Measurements from ENCODE around the gene BARHL1.

The BARHL1 gene

DNA sequence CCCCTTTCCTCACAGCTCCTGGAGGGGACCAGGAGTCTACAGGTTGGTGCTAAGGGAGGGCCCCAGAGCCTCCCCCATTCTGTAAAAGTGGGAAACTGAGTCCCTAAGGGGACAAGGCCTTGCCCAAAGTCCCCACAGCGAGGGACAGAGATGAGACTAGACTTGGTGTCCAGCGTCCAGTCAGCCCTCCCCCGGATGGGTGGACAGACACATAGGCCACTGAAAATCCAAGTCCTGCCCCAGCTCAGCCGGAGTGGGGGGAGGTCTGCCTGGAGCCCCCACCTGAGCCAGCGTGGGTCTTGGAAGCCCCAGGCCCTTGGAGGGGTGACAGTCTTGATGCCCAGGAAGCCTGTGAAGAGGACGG, 5.2 kb downstream of the BARHL1 start:
- DNase-seq (ENCODE audit: low spot score): no peak

DNA sequence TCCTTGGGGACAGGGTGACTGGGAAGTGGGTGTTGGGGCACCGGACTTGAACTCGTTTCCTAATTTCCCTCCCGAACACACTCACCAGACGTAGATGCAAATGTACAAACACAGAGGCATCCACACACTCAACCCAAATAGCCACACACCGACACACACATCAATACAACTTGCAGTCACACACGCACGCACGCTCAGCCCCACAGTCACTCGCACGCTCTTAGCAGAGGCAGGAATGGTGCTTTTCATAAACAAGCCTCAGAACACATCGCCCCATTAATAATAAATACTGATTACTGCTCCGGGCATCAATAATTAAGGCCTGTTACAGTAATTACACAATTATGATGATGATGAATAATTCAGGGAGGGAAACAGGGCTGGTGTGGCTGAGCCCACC, 5.7 kb downstream of the BARHL1 start:
- DNase-seq (ENCODE audit: low spot score): no peak

GRCh38 chr9:132588501-132589147, 6.2 kb downstream of the BARHL1 start:
- no peak for DNase-seq (ENCODE audit: low spot score)

GRCh38 chr9:132589148-132590036, 7.0 kb downstream of the BARHL1 start:
- no peak for DNase-seq (ENCODE audit: low spot score)

DNA sequence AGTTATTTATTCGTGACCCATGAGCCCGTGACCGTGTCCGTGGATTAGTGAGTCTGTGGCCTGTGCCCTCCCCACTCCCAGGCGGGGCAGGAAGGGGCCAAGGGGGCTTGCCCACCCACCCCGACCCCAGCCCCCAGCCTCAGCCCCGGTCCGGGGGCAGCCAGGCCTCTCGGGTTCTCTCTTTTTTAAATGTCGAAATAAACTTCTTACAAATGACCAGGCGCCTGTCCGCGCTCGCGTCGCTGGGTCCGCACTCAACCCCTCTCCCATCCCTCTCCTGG, 7.6 kb downstream of the BARHL1 start:
- DNase-seq (ENCODE audit: low spot score): no peak

DNA sequence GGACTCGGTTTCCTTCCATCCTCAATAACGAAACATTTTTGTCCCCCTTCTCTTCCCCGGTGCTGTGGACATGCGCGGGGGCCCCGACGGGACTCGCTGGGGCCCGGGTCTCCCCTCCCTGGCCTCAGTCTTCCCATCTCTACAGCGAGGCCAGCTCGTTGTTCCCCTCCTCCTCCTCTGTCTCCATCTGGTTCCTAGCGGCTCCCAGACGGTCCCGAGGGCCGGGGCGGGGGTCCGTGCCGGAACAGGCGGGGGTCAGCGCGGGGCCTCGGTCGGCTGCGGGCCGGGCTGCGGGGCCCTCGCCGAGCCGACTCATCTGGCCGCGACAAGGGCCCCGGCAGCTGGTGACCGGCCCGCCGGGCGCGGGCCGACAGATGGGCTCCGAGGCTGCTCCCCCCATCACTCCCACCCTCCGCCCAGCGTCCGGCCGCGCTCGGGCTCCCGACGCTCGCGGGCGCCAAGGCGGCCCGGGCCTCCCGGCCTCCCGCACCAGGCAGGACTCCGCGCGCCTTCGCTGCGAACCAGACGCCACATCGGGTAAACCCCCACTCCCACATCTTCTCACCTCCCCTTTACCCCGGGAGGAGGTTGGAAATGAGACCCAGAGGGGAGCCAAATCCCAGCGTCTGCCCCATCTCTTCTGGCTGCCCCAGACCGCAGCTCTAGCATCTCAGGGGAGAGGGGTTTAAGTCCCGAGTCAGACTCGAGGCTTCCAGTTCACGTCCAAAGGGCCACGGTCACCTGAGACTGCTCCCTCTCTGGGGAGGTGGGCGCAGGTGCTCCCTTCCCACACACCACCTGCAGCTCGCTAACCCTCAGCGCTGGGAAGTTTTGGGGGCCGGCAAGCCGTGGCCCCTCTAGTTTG, 8.1 kb downstream of the BARHL1 start:
- DNase-seq (ENCODE audit: low spot score): no peak

DNA sequence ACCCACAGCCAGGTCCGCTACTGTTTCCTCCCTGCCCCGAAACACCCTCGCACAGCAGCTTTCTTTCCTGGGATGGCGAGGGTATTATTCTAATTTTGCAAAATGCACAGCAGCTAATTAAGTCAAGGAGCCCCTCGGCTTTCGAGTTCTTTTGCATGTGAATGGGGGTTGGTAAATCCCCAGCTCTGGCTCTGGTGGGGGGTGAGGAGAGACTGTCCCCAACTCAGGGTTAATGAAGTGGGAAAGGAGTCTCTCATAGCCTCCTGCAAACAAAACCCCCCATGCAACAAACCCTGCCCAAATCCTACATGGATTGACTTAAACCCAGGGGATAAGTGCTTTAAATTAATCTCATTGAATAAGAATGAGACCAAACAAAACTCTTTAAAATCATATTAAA, 8.8 kb downstream of the BARHL1 start:
- DNase-seq (ENCODE audit: low spot score): no peak

DNA sequence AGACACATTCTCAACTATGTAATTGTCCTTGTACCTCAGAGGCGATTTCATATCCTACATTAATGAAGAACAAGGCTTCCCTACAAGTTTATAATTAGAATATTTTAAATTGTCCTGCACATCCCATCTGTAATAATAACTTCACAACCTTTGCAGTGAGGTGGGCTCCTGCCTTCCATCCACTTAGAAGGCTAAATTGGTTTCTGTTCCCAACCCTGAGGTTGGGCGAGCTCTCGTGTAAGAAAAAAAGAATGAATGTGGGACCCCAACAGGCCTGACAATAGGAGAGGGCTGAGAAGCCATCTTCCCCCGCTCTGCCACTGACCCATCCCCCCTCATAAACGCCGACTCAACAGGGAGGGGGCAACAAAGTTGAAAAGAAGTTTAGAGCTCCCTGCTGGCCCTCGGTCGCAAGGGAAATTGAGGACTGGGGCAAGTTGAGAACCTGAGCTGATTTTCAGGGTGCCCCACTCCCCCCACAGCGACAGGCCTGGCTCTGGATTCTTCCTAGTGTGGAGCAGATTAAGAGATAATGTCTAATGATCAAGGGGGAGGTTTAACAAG, 9.4 kb downstream of the BARHL1 start:
- no peak for DNase-seq (ENCODE audit: low spot score)

- no peak for DNase-seq (ENCODE audit: low spot score)
Observed at GRCh38 chr9:132592451-132592850, 10.0 kb downstream of the BARHL1 start.

- DNase-seq (ENCODE audit: low spot score): no peak
Observed at GRCh38 chr9:132594412-132594811, 12.0 kb downstream of the BARHL1 start.

DNA sequence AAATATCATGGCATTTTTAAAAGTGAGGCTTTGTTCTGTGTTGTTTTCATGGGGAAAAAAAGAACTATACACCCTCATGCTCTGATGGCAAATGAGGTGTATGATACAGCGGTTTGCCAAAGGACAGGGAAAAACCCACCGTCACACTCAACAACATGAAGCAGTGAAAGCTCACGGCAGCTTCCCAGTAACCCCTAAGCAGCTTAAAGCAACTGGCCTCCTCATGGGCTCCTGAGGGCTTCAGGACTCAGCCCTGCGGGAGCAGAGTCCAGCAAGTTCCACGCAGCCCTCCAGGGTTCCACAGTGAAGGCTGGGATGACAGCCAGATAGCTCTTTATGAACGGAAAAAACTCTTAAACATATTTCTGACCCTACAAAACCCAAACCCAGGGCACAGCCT, 12.9 kb downstream of the BARHL1 start:
- no peak for DNase-seq (ENCODE audit: low spot score)

- DNase-seq (ENCODE audit: low spot score): no peak
Observed at GRCh38 chr9:132596200-132596599, 13.8 kb downstream of the BARHL1 start.

- peak; percentile 75 for DNase-seq (ENCODE audit: low spot score)
Observed at GRCh38 chr9:132597073-132597775, 14.8 kb downstream of the BARHL1 start.

DNA sequence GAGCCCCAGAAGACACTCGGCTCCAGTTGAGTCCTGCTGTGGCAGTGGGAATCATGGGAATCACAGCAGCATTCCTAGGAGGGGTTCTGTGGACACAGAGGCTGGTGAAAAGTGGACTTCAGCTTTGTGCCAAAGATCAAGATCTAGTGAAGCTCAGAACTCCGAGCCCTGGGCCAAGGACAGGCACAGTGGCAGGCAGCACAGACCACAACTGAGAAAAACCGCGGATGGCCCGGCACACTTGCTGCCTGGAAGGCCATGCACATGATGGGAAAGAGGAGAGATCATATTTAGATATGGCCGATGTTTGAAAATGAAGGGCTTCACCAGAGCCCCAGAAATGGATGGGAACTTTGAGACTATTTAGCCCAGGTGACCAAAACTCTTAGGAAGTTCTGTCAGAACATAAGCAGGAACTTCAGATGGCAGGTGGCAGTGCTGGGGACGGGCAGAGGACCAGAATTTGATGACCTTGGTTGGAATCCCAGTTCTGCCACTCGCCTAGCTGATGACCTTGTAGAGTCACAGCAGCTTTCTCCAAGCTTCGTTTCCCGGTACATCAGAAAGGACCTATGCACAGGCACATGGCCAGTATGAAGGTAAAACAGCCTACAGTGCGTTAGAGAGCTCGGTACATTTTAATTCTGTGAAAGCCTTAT, 18.0 kb downstream of the BARHL1 start:
- DNase-seq (ENCODE audit: low spot score): no peak

DNA sequence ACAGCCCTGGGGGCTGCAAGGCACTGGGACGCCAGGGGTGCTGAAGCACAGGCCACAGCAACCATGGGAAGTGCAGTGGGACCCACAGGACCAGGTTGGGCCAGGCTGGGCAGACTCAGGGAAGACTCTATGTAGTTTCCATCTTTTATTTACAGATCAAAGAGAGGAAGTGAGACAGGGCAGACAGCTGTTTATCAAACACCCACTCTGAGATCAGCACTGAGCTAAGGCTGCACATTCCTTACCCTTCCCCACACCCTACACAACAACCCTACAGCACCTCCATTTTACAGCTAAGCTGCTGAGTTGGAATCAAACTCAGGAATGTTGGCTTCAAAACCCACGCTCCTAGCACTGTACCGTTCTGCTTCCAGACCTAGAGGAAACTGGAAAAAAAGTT, 19.8 kb downstream of the BARHL1 start:
- DNase-seq (ENCODE audit: low spot score): no peak

GRCh38 chr9:132605387-132605786, 23.0 kb downstream of the BARHL1 start:
- no peak for DNase-seq (ENCODE audit: low spot score)

DNA sequence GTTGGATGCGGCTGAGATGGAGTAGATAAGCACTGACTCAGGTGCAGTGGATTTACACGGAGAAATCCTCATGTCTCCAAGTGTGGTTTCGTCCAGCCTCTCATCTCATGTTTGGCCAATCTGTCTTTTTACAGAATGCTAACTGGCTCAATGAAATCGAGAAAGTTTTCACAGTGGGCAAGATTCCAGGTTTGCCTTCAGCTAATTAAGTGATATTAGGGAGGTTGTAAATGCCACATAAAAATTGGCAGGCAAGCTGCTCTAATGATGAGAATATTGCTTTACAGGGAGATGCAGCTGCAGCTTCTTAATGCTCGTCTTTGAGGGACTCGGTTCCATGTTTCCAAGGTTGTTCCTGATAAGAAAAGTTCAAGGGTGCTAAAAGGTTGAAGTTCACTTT, 23.7 kb downstream of the BARHL1 start:
- DNase-seq (ENCODE audit: low spot score): no peak

GRCh38 chr9:132609184-132609583, 26.8 kb downstream of the BARHL1 start:
- no peak for DNase-seq (ENCODE audit: low spot score)

DNA sequence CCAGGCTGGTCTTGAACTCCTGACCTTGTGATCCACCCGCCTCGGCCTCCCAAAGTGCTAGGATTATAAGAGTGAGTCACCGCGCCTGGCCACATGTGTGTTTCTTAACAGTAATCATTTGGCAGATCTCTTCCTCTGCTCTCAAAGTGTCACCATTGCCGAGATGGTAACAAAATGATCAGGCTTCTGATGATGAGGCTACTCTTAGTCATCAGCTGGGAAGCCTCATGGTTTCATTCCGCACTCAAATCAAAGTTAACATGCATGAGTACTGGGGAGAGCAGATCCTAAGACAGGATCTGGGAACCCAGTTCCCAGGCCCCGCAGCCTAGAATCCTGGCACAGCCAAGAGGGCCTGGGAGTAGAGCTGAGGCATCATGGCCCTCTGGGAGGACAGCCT, 27.4 kb downstream of the BARHL1 start:
- DNase-seq (ENCODE audit: low spot score): no peak

DNA sequence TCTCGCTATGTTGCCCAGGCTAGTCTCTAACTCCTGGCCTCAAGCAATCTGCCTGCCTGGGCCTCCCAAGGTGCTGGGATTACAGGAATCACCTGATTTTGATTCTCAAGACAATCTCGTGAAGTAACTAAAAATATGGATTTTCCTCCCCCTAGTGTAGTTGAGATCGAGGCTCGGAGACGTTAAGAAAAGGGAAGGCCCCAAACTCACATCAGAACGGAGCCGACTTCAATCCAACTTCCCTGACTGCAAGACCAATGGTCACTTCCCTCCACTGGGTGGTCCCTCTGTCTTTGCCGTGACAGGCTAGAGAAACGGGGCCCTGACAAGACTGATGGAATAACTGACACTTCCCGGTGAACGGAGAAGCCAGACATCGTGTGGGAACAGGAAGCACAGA, 28.3 kb downstream of the BARHL1 start:
- no peak for DNase-seq (ENCODE audit: low spot score)

DNA sequence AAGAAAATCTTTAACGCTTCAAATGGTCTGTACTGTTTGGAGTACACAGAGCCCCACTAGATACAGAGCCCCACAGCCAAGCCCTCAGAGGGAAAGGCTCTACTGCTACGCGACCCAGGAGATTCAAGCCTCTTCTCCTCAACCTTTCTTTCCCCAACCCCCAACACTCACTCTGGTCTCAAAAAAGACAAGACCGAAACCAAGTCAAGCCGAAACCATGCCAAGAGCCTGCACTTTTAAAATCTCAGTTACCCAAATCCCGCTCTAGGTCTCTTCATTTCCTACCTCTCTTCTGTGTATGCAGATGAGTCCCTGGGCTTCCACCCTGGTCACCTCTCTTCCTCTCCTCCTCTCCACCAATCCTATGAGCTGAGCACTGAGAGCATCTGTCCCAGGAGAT, 31.9 kb downstream of the BARHL1 start:
- DNase-seq (ENCODE audit: low spot score): no peak
